ENCODE data around the gene DMPK. TPM values are rescaled to one million over a fixed set of nuclear protein-coding genes. Genes with fewer than 3 reads are reported as not detected.

The DMPK gene
- total and polyA plus RNA-seq, 2 of the 4 experiments (the other 2 are of a cell fraction), result 7.9 to 50.7 TPM

DNA sequence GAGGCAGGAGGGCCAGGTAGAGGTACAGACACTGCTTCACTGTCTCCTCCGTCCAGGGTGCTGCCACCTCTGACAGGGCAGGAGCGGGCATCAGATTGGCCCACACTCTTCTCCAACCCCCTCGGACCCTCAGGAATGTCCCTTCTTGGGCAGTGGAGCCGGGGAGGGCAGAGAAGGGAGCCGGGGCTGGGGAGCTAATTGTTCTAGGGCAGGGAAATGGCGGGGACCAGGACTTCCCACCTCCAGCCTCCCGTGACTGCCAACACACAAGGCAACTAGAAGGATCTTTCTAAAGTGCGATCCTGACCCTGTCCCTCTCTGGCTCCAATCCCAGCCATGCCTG is 42.9 kb upstream of the DMPK start:
- H4K20me1 ChIP-seq (ENCODE audit: insufficient read depth, low read length), result peaks cover 7% of the 10 kb centered on the region; the same call in 1 of the 2 replicates
- H3K4me2 ChIP-seq (ENCODE audit: low read depth, low read length), result no peak overlapping the region
- no peaks in the 10 kb centered on the region; a peak in 1 of 4 replicates for H3K79me1 ChIP-seq (ENCODE audit: low read depth in 1 of 2, low read length in 2 of 2)
- no peak overlapping the region for H3K23ac ChIP-seq (ENCODE audit: low read depth, low read length)
- dilution Hi-C loops (cut with HindIII; ENCODE audit: low sequenced_read_pairs, unreplicated experiment), result no loop called here
- BruUV-seq (replicated peaks), result no TSS peak
- H3K27me3 ChIP-seq (ENCODE audit: control insufficient read depth, insufficient read depth, low read length), result no peaks in the 10 kb centered on the region
- no peak overlapping the region for H2BK120ac ChIP-seq (ENCODE audit: low read depth, low read length)
- DNase-seq (no peak), ATAC-seq (ENCODE audit: low read depth) (no peak)
- H4K91ac ChIP-seq (ENCODE audit: insufficient read depth, low read depth, low read length), result no peak overlapping the region
- no peak overlapping the region for H3K18ac ChIP-seq (ENCODE audit: low read depth, low read length)
- no peak overlapping the region for H2BK20ac ChIP-seq (ENCODE audit: low read depth, low read length)
- no peak overlapping the region for H3K56ac ChIP-seq (ENCODE audit: extremely low read depth, insufficient read depth, low read length)
- H3K9me1 ChIP-seq (ENCODE audit: insufficient read depth, low read length), result no peaks in the 10 kb centered on the region
- no peaks in the 10 kb centered on the region for H3K4me1 ChIP-seq (ENCODE audit: control insufficient read depth, insufficient read depth, low read length)
- H3K4me3 ChIP-seq (ENCODE audit: insufficient read depth, low read depth, low read length), result no peak overlapping the region
- no peak overlapping the region for H3K4ac ChIP-seq (ENCODE audit: low read depth, low read length)
- H3K27ac ChIP-seq (ENCODE audit: insufficient read depth, low read length), result no peak overlapping the region
- WGBS, 2 experiments (ENCODE audit: extremely low coverage in 2 of 2, insufficient read length in 1 of 2), result 71% methylated on average over 1 of the region's 8 CpGs; no CpG with 5 or more reads in 1 of the 2 experiments
- H4K5ac ChIP-seq (ENCODE audit: low read depth, low read length), result no peak overlapping the region
- no peak overlapping the region for H3K9ac ChIP-seq (ENCODE audit: low read depth, low read length)
- no peak overlapping the region for H2BK5ac ChIP-seq (ENCODE audit: low read depth, low read length, poor library complexity, severe bottlenecking)
- H2AK5ac ChIP-seq (ENCODE audit: low read depth, low read length), result no peak overlapping the region
- CTCF ChIA-PET, result no interaction called here
- no peak overlapping the region for H2AK9ac ChIP-seq (replicated peaks; ENCODE audit: low read depth, low read length, poor library complexity)
- POLR2A ChIA-PET (ENCODE audit: unreplicated experiment), result no interaction called here
- in situ Hi-C loops (cut with MboI; ENCODE audit: low sequenced_read_pairs), result no loop called here
- H2BK15ac ChIP-seq (ENCODE audit: low read depth, low read length), result no peak overlapping the region
- peaks cover 90% of the 10 kb centered on the region for H3K36me3 ChIP-seq (ENCODE audit: control insufficient read depth, insufficient read depth, low read length)
- no peak overlapping the region for H3K14ac ChIP-seq (replicated peaks; ENCODE audit: low read depth, low read length)
- intact Hi-C loops (cut with micrococcal nuclease), result no loop called here
- H4K8ac ChIP-seq (ENCODE audit: low read depth in 2 of 2, low read length in 2 of 2), result no peak overlapping the region
- no peaks in the 10 kb centered on the region for H3K9me3 ChIP-seq (ENCODE audit: control insufficient read depth, insufficient read depth, low read length)
- no peak overlapping the region for H2AFZ ChIP-seq (replicated peaks; ENCODE audit: low read length, poor library complexity)
- TF ChIP-seq POLR2A (IDR thresholded peaks at IDR 0.05; ENCODE audit: low read depth, low read length) (no peak), MAZ (IDR thresholded peaks at IDR 0.05; ENCODE audit: borderline replicate concordance, low read depth, low read length) (no peak), MAFK (IDR thresholded peaks at IDR 0.05; ENCODE audit: low read depth, low read length) (no peak), BHLHE40 (IDR thresholded peaks at IDR 0.05; ENCODE audit: low read depth, low read length) (no peak), RAD21 (IDR thresholded peaks at IDR 0.05; ENCODE audit: low read length) (no peak), CHD1 (IDR thresholded peaks at IDR 0.05; ENCODE audit: low read depth, low read length) (no peak), ELK1 (IDR thresholded peaks at IDR 0.05; ENCODE audit: borderline replicate concordance, low read depth, low read length) (no peak)
- TF ChIP-seq, protein P1, sequence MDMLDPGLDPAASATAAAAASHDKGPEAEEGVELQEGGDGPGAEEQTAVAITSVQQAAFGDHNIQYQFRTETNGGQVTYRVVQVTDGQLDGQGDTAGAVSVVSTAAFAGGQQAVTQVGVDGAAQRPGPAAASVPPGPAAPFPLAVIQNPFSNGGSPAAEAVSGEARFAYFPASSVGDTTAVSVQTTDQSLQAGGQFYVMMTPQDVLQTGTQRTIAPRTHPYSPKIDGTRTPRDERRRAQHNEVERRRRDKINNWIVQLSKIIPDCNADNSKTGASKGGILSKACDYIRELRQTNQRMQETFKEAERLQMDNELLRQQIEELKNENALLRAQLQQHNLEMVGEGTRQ (IDR thresholded peaks at IDR 0.05; ENCODE audit: low read depth, low read length), result no peak
